Measurements from ENCODE around the gene PROX1.

Gene PROX1

GRCh38 chr1:214072426-214073157 lies 84.8 kb downstream of the PROX1 start:
- ChIA-PET CTCF (no interaction called here), POLR2A (no interaction called here)
- TF ChIP-seq CTCF (IDR thresholded peaks at IDR 0.05; ENCODE audit: control extremely low read depth, extremely low read depth, low read depth, missing control alignments), result no peak
- no peak for DNase-seq (ENCODE audit: extremely low spot score)

GRCh38 chr1:214074477-214074876 lies 86.7 kb downstream of the PROX1 start:
- CTCF ChIA-PET, result no interaction called here
- no peak for DNase-seq (ENCODE audit: extremely low spot score)

GRCh38 chr1:214075305-214075998 lies 87.7 kb downstream of the PROX1 start:
- CTCF ChIA-PET, result interaction anchor here (1.0 kb wide), 1 partner anchor 35 kb away, joined by 3 read pairs; no protein-coding TSS in a partner anchor
- TF ChIP-seq CTCF (IDR thresholded peaks at IDR 0.05; ENCODE audit: control extremely low read depth, extremely low read depth, low read depth, missing control alignments), result no peak
- no peak for DNase-seq (ENCODE audit: extremely low spot score)
- POLR2A ChIA-PET, result no interaction called here

More at GRCh38 chr1:214074477-214074876, 86.7 kb downstream of the PROX1 start:
- no peak for TF ChIP-seq CTCF (IDR thresholded peaks at IDR 0.05; ENCODE audit: control extremely low read depth, extremely low read depth, low read depth, missing control alignments)
- POLR2A ChIA-PET, result no interaction called here

- DNase-seq (ENCODE audit: extremely low spot score), result no peak
- ChIA-PET POLR2A (no interaction called here), CTCF (interaction anchor here (1.0 kb wide), 1 partner anchor 36 kb away, joined by 3 read pairs; no protein-coding TSS in a partner anchor)
- TF ChIP-seq CTCF (IDR thresholded peaks at IDR 0.05; ENCODE audit: control extremely low read depth, extremely low read depth, low read depth, missing control alignments), result no peak
Observed at GRCh38 chr1:214075999-214076707, 88.4 kb downstream of the PROX1 start.

- ChIA-PET POLR2A (no interaction called here), CTCF (no interaction called here)
- TF ChIP-seq CTCF (IDR thresholded peaks at IDR 0.05; ENCODE audit: control extremely low read depth, extremely low read depth, low read depth, missing control alignments), result no peak
- no peak for DNase-seq (ENCODE audit: extremely low spot score)
Observed at GRCh38 chr1:214076708-214077065, 88.9 kb downstream of the PROX1 start.

- ChIA-PET CTCF (no interaction called here), POLR2A (no interaction called here)
- DNase-seq (ENCODE audit: extremely low spot score), result no peak
- TF ChIP-seq CTCF (IDR thresholded peaks at IDR 0.05; ENCODE audit: control extremely low read depth, extremely low read depth, low read depth, missing control alignments), result no peak
Observed at GRCh38 chr1:214078950-214079349, 91.2 kb downstream of the PROX1 start.
